Epithelial cell of proximal tubule (primary cell): Measurements from ENCODE around the gene STAMBPL1. TPM values are rescaled to one million over a fixed set of nuclear protein-coding genes. Genes with fewer than 3 reads are reported as not detected.

Experiments
- DNase-seq: peaks from one replicate; pipeline ENCODE4 v3.0.0-alpha.2; 2011; ENCODE audit warnings: low read depth
- H3K4me3 ChIP-seq: 2 replicates; pipeline ENCODE4 v1.5.1; 2011; ENCODE audit warnings: low read depth, mild to moderate bottlenecking, low read length
- total RNA-seq: library from RNA; depleted of rRNA; stranded (reverse); fragments of >200 nt; gene quantifications from 2 replicates; pipeline ENCODE4 v1.2.3, GENCODE V29; 2015
- TF ChIP-seq, protein P1 (sequence below): conservative IDR thresholded peaks from 2 replicates; pipeline ENCODE4 v1.5.1; 2012; ENCODE audit warnings: low read depth, mild to moderate bottlenecking, low read length

The STAMBPL1 gene
- total RNA-seq, 1 donor from 2014 or later, result 9.9 TPM

DNA sequence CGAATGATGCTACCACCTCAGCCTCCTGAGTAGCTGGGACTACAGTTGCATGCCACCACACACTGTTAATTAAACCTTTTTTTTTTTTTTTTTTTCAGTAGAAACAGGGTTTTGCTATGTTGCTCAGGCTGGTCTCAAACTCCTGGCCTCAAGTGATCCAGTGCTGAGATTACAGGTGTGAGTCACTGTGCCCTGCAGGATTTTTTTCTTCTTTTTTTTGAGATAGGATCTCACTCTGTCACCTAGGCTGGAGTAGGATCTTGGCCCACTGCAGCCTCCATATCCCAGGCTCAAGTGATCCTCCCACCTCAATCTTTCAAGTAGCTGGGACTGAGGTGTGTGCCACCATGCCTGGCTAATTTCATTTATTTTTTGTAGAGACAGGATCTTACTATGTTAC is 66.2 kb downstream of the STAMBPL1 start:
- DNase-seq, result no peak
- H3K4me3 ChIP-seq, result no peak overlapping the region
- TF ChIP-seq, protein P1, sequence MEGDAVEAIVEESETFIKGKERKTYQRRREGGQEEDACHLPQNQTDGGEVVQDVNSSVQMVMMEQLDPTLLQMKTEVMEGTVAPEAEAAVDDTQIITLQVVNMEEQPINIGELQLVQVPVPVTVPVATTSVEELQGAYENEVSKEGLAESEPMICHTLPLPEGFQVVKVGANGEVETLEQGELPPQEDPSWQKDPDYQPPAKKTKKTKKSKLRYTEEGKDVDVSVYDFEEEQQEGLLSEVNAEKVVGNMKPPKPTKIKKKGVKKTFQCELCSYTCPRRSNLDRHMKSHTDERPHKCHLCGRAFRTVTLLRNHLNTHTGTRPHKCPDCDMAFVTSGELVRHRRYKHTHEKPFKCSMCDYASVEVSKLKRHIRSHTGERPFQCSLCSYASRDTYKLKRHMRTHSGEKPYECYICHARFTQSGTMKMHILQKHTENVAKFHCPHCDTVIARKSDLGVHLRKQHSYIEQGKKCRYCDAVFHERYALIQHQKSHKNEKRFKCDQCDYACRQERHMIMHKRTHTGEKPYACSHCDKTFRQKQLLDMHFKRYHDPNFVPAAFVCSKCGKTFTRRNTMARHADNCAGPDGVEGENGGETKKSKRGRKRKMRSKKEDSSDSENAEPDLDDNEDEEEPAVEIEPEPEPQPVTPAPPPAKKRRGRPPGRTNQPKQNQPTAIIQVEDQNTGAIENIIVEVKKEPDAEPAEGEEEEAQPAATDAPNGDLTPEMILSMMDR, result no peak

DNA sequence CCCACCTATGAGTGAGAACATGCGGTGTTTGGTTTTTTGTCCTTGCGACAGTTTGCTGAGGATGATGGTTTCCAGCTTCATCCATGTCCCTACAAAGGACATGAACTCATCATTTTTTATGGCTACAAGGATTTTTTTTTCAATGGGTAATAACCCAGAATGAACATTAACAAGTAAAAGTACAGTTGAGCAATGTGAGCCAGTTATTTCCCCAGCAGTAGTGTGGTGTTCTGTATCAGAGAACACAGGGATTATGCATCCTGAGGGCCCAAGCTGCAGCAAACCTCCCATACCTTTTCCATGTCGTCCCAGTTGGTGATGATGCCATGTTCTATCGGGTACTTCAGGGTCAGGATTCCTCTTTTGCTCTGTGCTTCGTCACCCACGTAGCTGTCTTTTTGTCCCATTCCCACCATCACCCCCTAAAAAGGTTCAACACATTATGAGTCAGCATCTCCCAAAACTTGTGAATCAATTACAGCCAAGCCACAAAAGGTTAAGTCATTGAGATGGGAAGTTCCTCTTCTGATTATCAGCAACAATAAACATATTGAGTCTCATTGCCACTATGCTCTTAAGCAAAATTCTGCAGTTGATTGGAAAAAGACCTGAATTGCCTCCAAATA is 67.0 kb downstream of the STAMBPL1 start:
- TF ChIP-seq, protein P1, result no peak
- no peak for DNase-seq
- no peak overlapping the region for H3K4me3 ChIP-seq

DNA sequence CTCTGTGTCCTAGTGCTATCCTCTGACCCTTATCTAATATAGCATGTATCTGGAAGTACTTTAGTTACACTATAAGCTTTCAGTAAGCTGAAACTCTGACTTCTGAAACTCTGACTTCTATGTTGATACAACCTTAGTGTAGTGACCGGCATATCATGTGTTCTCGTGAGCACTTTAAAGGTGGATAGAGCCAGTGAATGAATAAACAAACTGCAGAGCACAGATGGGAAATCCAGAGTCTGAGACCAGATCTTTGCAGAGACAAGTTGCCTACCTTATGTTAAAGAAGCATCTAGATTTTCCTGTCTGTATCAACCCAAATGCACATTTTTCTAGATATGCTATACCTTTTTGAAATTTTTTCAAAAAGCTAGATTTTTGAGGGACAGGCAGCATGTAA is 69.0 kb downstream of the STAMBPL1 start:
- H3K4me3 ChIP-seq, result no peak overlapping the region
- TF ChIP-seq, protein P1, result no peak
- no peak for DNase-seq

DNA sequence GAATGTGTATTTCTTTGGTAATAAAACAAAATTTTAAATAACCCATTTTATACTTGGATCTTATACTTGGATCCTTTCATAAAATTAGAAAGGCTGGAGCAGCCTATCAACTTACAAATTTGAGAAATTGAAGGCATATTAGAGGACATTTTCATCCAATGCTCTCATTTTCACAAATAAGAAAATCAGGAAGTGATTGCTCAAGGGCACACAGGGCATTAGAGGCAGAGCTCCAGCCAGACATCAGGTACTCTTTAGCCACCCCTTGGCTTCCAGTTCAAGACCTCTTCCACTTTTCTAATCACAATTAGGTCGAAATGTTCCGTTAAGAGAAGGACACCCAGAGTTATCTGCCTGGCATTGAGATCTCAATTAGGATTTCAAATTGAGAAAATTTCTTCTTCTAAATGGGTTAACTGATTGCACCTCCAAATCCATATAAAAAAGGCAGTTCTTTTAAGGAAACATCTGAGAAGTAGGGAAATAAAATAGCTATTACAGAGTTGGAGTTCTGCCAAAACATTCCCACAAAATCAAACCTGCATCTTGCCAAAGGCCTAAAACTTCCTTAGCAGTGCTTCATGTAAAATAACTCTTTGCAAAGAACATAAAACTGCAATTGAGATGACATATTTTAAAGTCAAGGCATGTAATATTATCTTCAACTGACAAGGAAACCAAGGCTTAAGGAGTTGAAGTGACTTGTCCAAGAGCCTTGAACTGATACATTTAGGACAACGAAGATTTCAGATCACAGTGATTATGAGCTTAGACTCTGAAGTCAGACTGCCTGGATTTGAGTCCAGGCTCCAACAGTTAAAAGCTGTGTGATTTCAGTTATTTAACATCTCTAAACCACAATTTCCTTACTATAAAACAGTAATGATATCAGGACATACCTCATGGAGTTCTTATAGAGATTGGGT is 70.1 kb downstream of the STAMBPL1 start:
- H3K4me3 ChIP-seq, result no peak overlapping the region
- TF ChIP-seq, protein P1, result no peak
- no peak for DNase-seq

DNA sequence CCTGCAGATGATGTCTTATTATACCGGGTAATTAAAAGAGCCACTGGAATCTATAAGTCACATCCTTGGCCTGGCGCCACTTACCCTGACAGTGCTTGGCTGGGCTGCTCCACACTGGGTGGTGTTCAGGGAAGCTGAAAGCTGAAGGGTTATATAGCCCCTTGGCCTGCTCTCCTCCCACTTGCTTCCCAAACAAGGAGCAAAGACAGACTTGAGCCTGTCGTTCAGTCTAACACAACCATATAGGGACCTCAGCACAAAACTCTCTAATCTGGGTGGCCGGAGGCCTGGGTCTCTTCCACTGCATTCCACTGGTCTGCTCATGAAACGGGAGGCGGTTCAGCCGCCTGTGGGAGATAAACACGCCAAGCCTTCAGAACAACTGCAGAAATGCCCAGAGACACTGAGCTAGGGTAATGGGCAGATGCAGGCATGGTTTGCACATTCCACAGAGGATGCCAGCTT is 72.6 kb downstream of the STAMBPL1 start, which contains the start of gene ACTA2:
Gene ACTA2, minus strand, starts transcription at position 127 of the 465 bp plus-strand sequence. CDS start 3,843 bp downstream, outside the sequence.
- TF ChIP-seq, protein P1, result no peak
- peak within 1 kb of the TSS; percentile 1 for H3K4me3 ChIP-seq
- no peak for DNase-seq

DNA sequence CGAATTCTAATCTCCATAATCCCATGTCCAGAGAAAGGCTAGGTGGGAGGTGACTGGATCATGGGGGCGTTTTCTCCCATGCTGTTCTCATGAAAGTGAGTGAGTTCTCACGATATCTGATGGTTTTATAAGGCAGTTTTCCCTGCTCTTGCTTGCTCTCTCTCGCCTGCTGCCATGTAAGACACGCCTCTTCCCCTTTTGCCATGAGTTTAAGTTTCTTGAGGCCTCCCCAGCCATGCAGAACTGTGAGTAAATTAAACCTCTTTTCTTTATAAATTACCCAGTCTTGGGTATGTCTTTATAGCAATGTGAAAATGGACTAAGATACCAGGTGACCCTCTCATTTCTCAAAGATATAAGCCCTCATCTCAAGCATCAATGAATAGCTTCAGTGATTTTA is 73.6 kb downstream of the STAMBPL1 start:
- TF ChIP-seq, protein P1, result no peak
- no peak for DNase-seq

More for the DNA sequence above, 73.6 kb downstream of the STAMBPL1 start:
- H3K4me3 ChIP-seq, result no peak overlapping the region
